Activated naive CD4-positive, alpha-beta T cell treated with anti-CD3 and anti-CD28 coated beads, Interleukin-2, amount 10 ng/mL, durations not matched to agents 7 days and 5 days (primary cell): ENCODE data around the gene ADAM19.
A peak's percentile ranks its signal among the peaks of the same experiment; 100 is the strongest.

ENCODE experiments used
- CTCF ChIA-PET: fragments of 350-600 bp; sonication (Branson Sonifier 250); formaldehyde crosslinking; loops from one replicate; lab custom pipeline; 2021; ENCODE audit warnings: antibody characterized with exemption; lab: Charles Lee
- DNase-seq: peaks from one replicate; pipeline ENCODE4 v3.0.0-alpha.2; 2020
- H3K27ac Mint-ChIP-seq: one replicate; pipeline ENCODE4 v1.8.0; 2021; ENCODE audit warnings: mild to moderate bottlenecking, moderate library complexity, mixed read lengths
- H3K27me3 Mint-ChIP-seq: one replicate; pipeline ENCODE4 v1.8.0; 2021; ENCODE audit warnings: mild to moderate bottlenecking, mixed read lengths
- H3K36me3 Mint-ChIP-seq: one replicate; pipeline ENCODE4 v1.8.0; 2021; ENCODE audit warnings: mixed read lengths
- H3K4me1 Mint-ChIP-seq: one replicate; pipeline ENCODE4 v1.8.0; 2021; ENCODE audit warnings: mixed read lengths
- H3K4me3 Mint-ChIP-seq: one replicate; pipeline ENCODE4 v1.8.0; 2021; ENCODE audit warnings: mild to moderate bottlenecking, moderate library complexity, mixed read lengths
- H3K9me3 Mint-ChIP-seq: one replicate; pipeline ENCODE4 v1.8.0; 2021; ENCODE audit warnings: mixed read lengths

The ADAM19 gene

GRCh38 chr5:157469687-157470086, 105.9 kb downstream of the ADAM19 start:
- no peaks in the 10 kb centered on the region for H3K9me3 Mint-ChIP-seq
- CTCF ChIA-PET = interaction anchor here (0.9 to 3.7 kb wide), 9 partner anchors 8 to 273 kb away, joined by 3 to 30 read pairs (median 4); no protein-coding TSS in a partner anchor
- peaks cover 6% of the 10 kb centered on the region for H3K4me1 Mint-ChIP-seq
- DNase-seq = no peak
- no peak overlapping the region for H3K27ac Mint-ChIP-seq
- no peaks in the 10 kb centered on the region for H3K27me3 Mint-ChIP-seq
- peaks cover 18% of the 10 kb centered on the region for H3K36me3 Mint-ChIP-seq
- no peak overlapping the region for H3K4me3 Mint-ChIP-seq

- H3K9me3 Mint-ChIP-seq = no peaks in the 10 kb centered on the region
- H3K4me1 Mint-ChIP-seq = peaks cover 12% of the 10 kb centered on the region
- DNase-seq = no peak
- H3K27ac Mint-ChIP-seq = no peak overlapping the region
- CTCF ChIA-PET = interaction anchor here (0.7 to 3.7 kb wide), 10 partner anchors 9 to 274 kb away, joined by 3 to 30 read pairs (median 4); no protein-coding TSS in a partner anchor
- H3K27me3 Mint-ChIP-seq = no peaks in the 10 kb centered on the region
- no peak overlapping the region for H3K4me3 Mint-ChIP-seq
- peaks cover 17% of the 10 kb centered on the region for H3K36me3 Mint-ChIP-seq
Observed at GRCh38 chr5:157469073-157469472, 106.5 kb downstream of the ADAM19 start.

GRCh38 chr5:157468293-157468965, 107.1 kb downstream of the ADAM19 start:
- Mint-ChIP-seq H3K4me1 (peaks cover 17% of the 10 kb centered on the region), H3K4me3 (no peak overlapping the region)
- CTCF ChIA-PET = interaction anchor here (0.7 to 2.0 kb wide), 7 partner anchors 8 to 249 kb away, joined by 3 to 5 read pairs (median 4); no protein-coding TSS in a partner anchor

GRCh38 chr5:157464519-157465171, 110.9 kb downstream of the ADAM19 start:
- CTCF ChIA-PET = interaction anchor here (1.1 kb wide), 1 partner anchor 11 kb away, joined by 3 read pairs; no protein-coding TSS in a partner anchor
- Mint-ChIP-seq H3K27ac (no peak overlapping the region), H3K4me3 (no peak overlapping the region)

More at GRCh38 chr5:157468293-157468965, 107.1 kb downstream of the ADAM19 start:
- no peak overlapping the region for H3K27ac Mint-ChIP-seq
- peaks cover 14% of the 10 kb centered on the region for H3K36me3 Mint-ChIP-seq
- DNase-seq = no peak
- H3K9me3 Mint-ChIP-seq = no peaks in the 10 kb centered on the region
- no peaks in the 10 kb centered on the region for H3K27me3 Mint-ChIP-seq

GRCh38 chr5:157463621-157464518, 111.7 kb downstream of the ADAM19 start:
- CTCF ChIA-PET = interaction anchor here (0.9 to 1.1 kb wide), 2 partner anchors 8 to 279 kb away, joined by 3 to 4 read pairs; no protein-coding TSS in a partner anchor

More at GRCh38 chr5:157464519-157465171, 110.9 kb downstream of the ADAM19 start:
- Mint-ChIP-seq H3K4me1 (peaks cover 26% of the 10 kb centered on the region), H3K36me3 (no peaks in the 10 kb centered on the region), H3K27me3 (peaks cover 23% of the 10 kb centered on the region), H3K9me3 (no peaks in the 10 kb centered on the region)
- DNase-seq = peak; percentile 70

GRCh38 chr5:157463081-157463480, 112.5 kb downstream of the ADAM19 start:
- no peaks in the 10 kb centered on the region for H3K36me3 Mint-ChIP-seq
- CTCF ChIA-PET = interaction anchor here (0.9 to 1.1 kb wide), 2 partner anchors 9 to 280 kb away, joined by 3 to 4 read pairs; no protein-coding TSS in a partner anchor
- no peak overlapping the region for H3K27ac Mint-ChIP-seq
- no peak overlapping the region for H3K4me3 Mint-ChIP-seq
- H3K9me3 Mint-ChIP-seq = no peaks in the 10 kb centered on the region
- no peak for DNase-seq
- H3K4me1 Mint-ChIP-seq = peaks cover 28% of the 10 kb centered on the region
- peaks cover 36% of the 10 kb centered on the region for H3K27me3 Mint-ChIP-seq

More at GRCh38 chr5:157463621-157464518, 111.7 kb downstream of the ADAM19 start:
- Mint-ChIP-seq H3K9me3 (no peaks in the 10 kb centered on the region), H3K27me3 (peaks cover 28% of the 10 kb centered on the region), H3K4me3 (no peak overlapping the region), H3K36me3 (no peaks in the 10 kb centered on the region), H3K27ac (no peak overlapping the region), H3K4me1 (peaks cover 28% of the 10 kb centered on the region)
- no peak for DNase-seq

- CTCF ChIA-PET = interaction anchor here (0.5 to 2.1 kb wide), 5 partner anchors 21 to 137 kb away, joined by 3 to 6 read pairs (median 3); no protein-coding TSS in a partner anchor
- peaks cover 28% of the 10 kb centered on the region for H3K4me1 Mint-ChIP-seq
- peaks cover 40% of the 10 kb centered on the region for H3K27me3 Mint-ChIP-seq
- H3K27ac Mint-ChIP-seq = no peak overlapping the region
- no peak for DNase-seq
- no peaks in the 10 kb centered on the region for H3K36me3 Mint-ChIP-seq
- H3K4me3 Mint-ChIP-seq = peak overlapping the region; percentile 60
- no peaks in the 10 kb centered on the region for H3K9me3 Mint-ChIP-seq
Observed at GRCh38 chr5:157460921-157461792, 114.4 kb downstream of the ADAM19 start.

GRCh38 chr5:157459715-157460599, 115.6 kb downstream of the ADAM19 start, which contains the start of gene NIPAL4:
Gene NIPAL4, plus strand, starts transcription at chr5:157460213. Its CDS starts 108 bp downstream, at chr5:157460321.
- Mint-ChIP-seq H3K27me3 (peaks cover 51% of the 10 kb centered on the region), H3K9me3 (no peaks in the 10 kb centered on the region), H3K27ac (no peak within 1 kb of the TSS), H3K36me3 (no peaks in the 10 kb centered on the region), H3K4me1 (peaks cover 30% of the 10 kb centered on the region), H3K4me3 (peak within 1 kb of the TSS; percentile 60)
- CTCF ChIA-PET = interaction anchor here (0.5 to 2.8 kb wide), 6 partner anchors 9 to 136 kb away, joined by 3 to 13 read pairs (median 3); no protein-coding TSS in a partner anchor
- peak; percentile 47 for DNase-seq

- Mint-ChIP-seq H3K4me1 (peaks cover 19% of the 10 kb centered on the region), H3K9me3 (no peaks in the 10 kb centered on the region), H3K4me3 (no peak overlapping the region), H3K27me3 (peaks cover 57% of the 10 kb centered on the region), H3K36me3 (no peaks in the 10 kb centered on the region), H3K27ac (no peak overlapping the region)
- DNase-seq = no peak
- CTCF ChIA-PET = interaction anchor here (0.9 to 2.8 kb wide), 3 partner anchors 10 to 131 kb away, joined by 3 to 13 read pairs (median 4); no protein-coding TSS in a partner anchor
Observed at GRCh38 chr5:157458835-157459234, 116.7 kb downstream of the ADAM19 start.

GRCh38 chr5:157457391-157457790, 118.2 kb downstream of the ADAM19 start:
- Mint-ChIP-seq H3K27ac (no peak overlapping the region), H3K4me3 (no peak overlapping the region), H3K4me1 (peaks cover 17% of the 10 kb centered on the region), H3K36me3 (no peaks in the 10 kb centered on the region), H3K9me3 (no peaks in the 10 kb centered on the region), H3K27me3 (peaks cover 59% of the 10 kb centered on the region)
- no peak for DNase-seq
- CTCF ChIA-PET = interaction anchor here (0.9 to 1.1 kb wide), 2 partner anchors 12 to 14 kb away, joined by 3 to 4 read pairs; no protein-coding TSS in a partner anchor

GRCh38 chr5:157456301-157456700, 119.3 kb downstream of the ADAM19 start:
- Mint-ChIP-seq H3K4me3 (no peak overlapping the region), H3K9me3 (no peaks in the 10 kb centered on the region), H3K27ac (no peak overlapping the region), H3K27me3 (peaks cover 61% of the 10 kb centered on the region), H3K4me1 (peaks cover 17% of the 10 kb centered on the region), H3K36me3 (no peaks in the 10 kb centered on the region)
- DNase-seq = no peak
- CTCF ChIA-PET = interaction anchor here (0.6 to 1.4 kb wide), 4 partner anchors 15 to 237 kb away, joined by 3 read pairs; no protein-coding TSS in a partner anchor

GRCh38 chr5:157455057-157455456, 120.5 kb downstream of the ADAM19 start:
- Mint-ChIP-seq H3K9me3 (no peaks in the 10 kb centered on the region), H3K27me3 (peaks cover 51% of the 10 kb centered on the region), H3K36me3 (no peaks in the 10 kb centered on the region), H3K27ac (no peak overlapping the region), H3K4me1 (peaks cover 8% of the 10 kb centered on the region), H3K4me3 (no peak overlapping the region)
- no peak for DNase-seq
- CTCF ChIA-PET = interaction anchor here (1.4 kb wide), 1 partner anchor 17 kb away, joined by 3 read pairs; no protein-coding TSS in a partner anchor
